ENCODE results near the gene LNPEP. TPM values are rescaled to one million over a fixed set of nuclear protein-coding genes. Genes with fewer than 3 reads are reported as not detected.

Gene LNPEP
- total RNA-seq, 1 experiment from 2014 or later = 6.4 TPM

DNA sequence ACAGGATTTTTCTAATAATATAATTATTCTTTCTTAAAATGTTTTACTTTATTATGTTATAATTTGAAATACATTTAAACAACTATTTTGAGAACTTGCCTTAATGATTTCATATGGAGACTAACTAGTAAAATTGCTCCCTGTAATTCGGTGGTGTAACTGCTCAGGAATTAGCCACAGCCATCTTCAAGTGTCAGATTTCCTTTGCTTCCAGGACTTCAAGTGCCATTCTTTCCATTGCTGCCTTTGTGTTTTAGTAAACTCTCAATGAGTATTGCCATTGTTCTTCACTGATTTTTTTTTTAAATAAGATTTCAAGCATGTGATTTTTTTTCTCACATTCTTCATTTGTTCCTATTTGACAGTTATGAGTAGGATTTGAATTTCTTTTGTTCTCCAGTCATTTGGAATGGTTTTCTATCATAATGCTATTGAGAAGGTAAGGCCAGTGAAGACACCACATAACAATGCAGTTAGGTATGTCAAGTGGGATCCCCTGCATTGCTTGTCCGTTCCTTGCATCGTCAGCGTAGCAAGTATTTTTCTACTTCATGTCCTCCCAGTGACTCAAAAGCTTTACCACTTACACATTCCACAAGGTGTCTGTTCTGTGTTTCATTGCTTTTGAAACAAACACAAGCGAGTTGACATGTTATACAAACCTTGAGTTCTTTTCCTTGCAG, 83.7 kb downstream of the LNPEP start:
- Mint-ChIP-seq H3K36me3 (no peaks in the 10 kb centered on the region), H3K27ac (peak overlapping the region; percentile 51; the same call in 1 of the 2 replicates), H3K4me1 (peaks cover 13% of the 10 kb centered on the region), H3K4me3 (no peak overlapping the region), H3K9me3 (no peaks in the 10 kb centered on the region), H3K27me3 (ENCODE audit: low read depth) (no peaks in the 10 kb centered on the region)
- ChIA-PET CTCF (interaction anchor here (1.4 kb wide), 1 partner anchor 123 kb away, joined by 4 read pairs; the partner anchor contains the start of gene LIX1), POLR2A (no interaction called here)
- TF ChIP-seq HMGA2 (CRISPR knock-in tag; IDR thresholded peaks at IDR 0.05) = 0 out of 2 replicates have a peak, but pooled peaks have one; percentile 29
- TF ChIP-seq, protein P1, sequence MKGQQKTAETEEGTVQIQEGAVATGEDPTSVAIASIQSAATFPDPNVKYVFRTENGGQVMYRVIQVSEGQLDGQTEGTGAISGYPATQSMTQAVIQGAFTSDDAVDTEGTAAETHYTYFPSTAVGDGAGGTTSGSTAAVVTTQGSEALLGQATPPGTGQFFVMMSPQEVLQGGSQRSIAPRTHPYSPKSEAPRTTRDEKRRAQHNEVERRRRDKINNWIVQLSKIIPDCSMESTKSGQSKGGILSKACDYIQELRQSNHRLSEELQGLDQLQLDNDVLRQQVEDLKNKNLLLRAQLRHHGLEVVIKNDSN (CRISPR knock-in tag; IDR thresholded peaks at IDR 0.05) = no peak
- TF ChIP-seq, protein P2, sequence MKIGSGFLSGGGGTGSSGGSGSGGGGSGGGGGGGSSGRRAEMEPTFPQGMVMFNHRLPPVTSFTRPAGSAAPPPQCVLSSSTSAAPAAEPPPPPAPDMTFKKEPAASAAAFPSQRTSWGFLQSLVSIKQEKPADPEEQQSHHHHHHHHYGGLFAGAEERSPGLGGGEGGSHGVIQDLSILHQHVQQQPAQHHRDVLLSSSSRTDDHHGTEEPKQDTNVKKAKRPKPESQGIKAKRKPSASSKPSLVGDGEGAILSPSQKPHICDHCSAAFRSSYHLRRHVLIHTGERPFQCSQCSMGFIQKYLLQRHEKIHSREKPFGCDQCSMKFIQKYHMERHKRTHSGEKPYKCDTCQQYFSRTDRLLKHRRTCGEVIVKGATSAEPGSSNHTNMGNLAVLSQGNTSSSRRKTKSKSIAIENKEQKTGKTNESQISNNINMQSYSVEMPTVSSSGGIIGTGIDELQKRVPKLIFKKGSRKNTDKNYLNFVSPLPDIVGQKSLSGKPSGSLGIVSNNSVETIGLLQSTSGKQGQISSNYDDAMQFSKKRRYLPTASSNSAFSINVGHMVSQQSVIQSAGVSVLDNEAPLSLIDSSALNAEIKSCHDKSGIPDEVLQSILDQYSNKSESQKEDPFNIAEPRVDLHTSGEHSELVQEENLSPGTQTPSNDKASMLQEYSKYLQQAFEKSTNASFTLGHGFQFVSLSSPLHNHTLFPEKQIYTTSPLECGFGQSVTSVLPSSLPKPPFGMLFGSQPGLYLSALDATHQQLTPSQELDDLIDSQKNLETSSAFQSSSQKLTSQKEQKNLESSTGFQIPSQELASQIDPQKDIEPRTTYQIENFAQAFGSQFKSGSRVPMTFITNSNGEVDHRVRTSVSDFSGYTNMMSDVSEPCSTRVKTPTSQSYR (CRISPR knock-in tag; IDR thresholded peaks at IDR 0.05) = no peak
- TF ChIP-seq, protein P3, sequence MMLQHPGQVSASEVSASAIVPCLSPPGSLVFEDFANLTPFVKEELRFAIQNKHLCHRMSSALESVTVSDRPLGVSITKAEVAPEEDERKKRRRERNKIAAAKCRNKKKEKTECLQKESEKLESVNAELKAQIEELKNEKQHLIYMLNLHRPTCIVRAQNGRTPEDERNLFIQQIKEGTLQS (CRISPR knock-in tag; conservative IDR thresholded peaks at IDR 0.05) = no peak
- TF ChIP-seq, protein P4, sequence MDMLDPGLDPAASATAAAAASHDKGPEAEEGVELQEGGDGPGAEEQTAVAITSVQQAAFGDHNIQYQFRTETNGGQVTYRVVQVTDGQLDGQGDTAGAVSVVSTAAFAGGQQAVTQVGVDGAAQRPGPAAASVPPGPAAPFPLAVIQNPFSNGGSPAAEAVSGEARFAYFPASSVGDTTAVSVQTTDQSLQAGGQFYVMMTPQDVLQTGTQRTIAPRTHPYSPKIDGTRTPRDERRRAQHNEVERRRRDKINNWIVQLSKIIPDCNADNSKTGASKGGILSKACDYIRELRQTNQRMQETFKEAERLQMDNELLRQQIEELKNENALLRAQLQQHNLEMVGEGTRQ (CRISPR knock-in tag; IDR thresholded peaks at IDR 0.05) = no peak
- DNase-seq (ENCODE audit: low spot score) (no peak), ATAC-seq (peak; percentile 43; the same call in 1 of the 2 replicates)

DNA sequence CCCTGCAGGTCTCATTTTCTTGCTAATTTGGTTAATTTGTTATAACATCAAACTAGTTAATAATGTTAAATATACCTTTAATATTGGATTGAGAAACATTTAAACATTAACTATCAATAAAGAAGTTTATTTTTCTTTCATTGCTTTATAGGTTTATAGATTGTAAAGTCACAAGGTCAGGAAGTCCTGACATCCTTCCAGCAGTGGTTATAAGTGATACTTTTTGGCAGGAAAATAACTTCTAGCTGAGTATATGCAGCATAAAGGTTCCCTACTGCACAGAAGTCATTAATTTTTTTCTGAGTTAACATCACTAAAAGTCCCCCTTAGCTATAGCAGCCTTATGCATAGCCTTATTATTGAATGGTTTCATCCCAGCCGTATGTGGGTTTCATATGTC, 85.5 kb downstream of the LNPEP start:
- ChIA-PET POLR2A (no interaction called here), CTCF (interaction anchor here (0.6 to 1.3 kb wide), 2 partner anchors 13 to 152 kb away, joined by 3 to 4 read pairs; no protein-coding TSS in a partner anchor)
- Mint-ChIP-seq H3K27ac (no peak overlapping the region), H3K27me3 (ENCODE audit: low read depth) (no peaks in the 10 kb centered on the region), H3K4me1 (peaks cover 6% of the 10 kb centered on the region), H3K36me3 (no peaks in the 10 kb centered on the region), H3K4me3 (no peak overlapping the region), H3K9me3 (no peaks in the 10 kb centered on the region)
- TF ChIP-seq ZNF423 (CRISPR knock-in tag; IDR thresholded peaks at IDR 0.05) = no peak
- TF ChIP-seq, protein P4 (CRISPR knock-in tag; IDR thresholded peaks at IDR 0.05) = no peak
- no peak for TF ChIP-seq IRF2 (CRISPR knock-in tag; IDR thresholded peaks at IDR 0.05; ENCODE audit: borderline replicate concordance, low read depth)
- TF ChIP-seq, protein P5, sequence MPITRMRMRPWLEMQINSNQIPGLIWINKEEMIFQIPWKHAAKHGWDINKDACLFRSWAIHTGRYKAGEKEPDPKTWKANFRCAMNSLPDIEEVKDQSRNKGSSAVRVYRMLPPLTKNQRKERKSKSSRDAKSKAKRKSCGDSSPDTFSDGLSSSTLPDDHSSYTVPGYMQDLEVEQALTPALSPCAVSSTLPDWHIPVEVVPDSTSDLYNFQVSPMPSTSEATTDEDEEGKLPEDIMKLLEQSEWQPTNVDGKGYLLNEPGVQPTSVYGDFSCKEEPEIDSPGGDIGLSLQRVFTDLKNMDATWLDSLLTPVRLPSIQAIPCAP (CRISPR knock-in tag; IDR thresholded peaks at IDR 0.05) = no peak
- TF ChIP-seq, protein P6, sequence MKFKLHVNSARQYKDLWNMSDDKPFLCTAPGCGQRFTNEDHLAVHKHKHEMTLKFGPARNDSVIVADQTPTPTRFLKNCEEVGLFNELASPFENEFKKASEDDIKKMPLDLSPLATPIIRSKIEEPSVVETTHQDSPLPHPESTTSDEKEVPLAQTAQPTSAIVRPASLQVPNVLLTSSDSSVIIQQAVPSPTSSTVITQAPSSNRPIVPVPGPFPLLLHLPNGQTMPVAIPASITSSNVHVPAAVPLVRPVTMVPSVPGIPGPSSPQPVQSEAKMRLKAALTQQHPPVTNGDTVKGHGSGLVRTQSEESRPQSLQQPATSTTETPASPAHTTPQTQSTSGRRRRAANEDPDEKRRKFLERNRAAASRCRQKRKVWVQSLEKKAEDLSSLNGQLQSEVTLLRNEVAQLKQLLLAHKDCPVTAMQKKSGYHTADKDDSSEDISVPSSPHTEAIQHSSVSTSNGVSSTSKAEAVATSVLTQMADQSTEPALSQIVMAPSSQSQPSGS (CRISPR knock-in tag; IDR thresholded peaks at IDR 0.05; ENCODE audit: borderline replicate concordance, low read depth) = no peak
- no peak for TF ChIP-seq NR2C2 (CRISPR knock-in tag; IDR thresholded peaks at IDR 0.05)
- TF ChIP-seq FOXP1 (CRISPR knock-in tag; IDR thresholded peaks at IDR 0.05; ENCODE audit: borderline replicate concordance) = no peak
- no peak for TF ChIP-seq NR1H2 (CRISPR knock-in tag; IDR thresholded peaks at IDR 0.05)
- TF ChIP-seq, protein P7, sequence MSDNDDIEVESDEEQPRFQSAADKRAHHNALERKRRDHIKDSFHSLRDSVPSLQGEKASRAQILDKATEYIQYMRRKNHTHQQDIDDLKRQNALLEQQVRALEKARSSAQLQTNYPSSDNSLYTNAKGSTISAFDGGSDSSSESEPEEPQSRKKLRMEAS (CRISPR knock-in tag; IDR thresholded peaks at IDR 0.05) = no peak
- TF ChIP-seq, protein P8, sequence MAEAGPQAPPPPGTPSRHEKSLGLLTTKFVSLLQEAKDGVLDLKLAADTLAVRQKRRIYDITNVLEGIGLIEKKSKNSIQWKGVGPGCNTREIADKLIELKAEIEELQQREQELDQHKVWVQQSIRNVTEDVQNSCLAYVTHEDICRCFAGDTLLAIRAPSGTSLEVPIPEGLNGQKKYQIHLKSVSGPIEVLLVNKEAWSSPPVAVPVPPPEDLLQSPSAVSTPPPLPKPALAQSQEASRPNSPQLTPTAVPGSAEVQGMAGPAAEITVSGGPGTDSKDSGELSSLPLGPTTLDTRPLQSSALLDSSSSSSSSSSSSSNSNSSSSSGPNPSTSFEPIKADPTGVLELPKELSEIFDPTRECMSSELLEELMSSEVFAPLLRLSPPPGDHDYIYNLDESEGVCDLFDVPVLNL (CRISPR knock-in tag; IDR thresholded peaks at IDR 0.05; ENCODE audit: borderline replicate concordance, low read depth) = no peak
- TF ChIP-seq NFE2L1 (CRISPR knock-in tag; IDR thresholded peaks at IDR 0.05) = no peak
- TF ChIP-seq CREM (CRISPR knock-in tag; IDR thresholded peaks at IDR 0.05) = no peak
- TF ChIP-seq GABPB1 (CRISPR knock-in tag; IDR thresholded peaks at IDR 0.05) = no peak
- no peak for TF ChIP-seq TP53 (CRISPR knock-in tag; IDR thresholded peaks at IDR 0.05)
- TF ChIP-seq KAT7 (CRISPR knock-in tag; IDR thresholded peaks at IDR 0.05; ENCODE audit: borderline replicate concordance) = no peak
- TF ChIP-seq ZNF138 (CRISPR knock-in tag; conservative IDR thresholded peaks at IDR 0.05) = no peak
- no peak for TF ChIP-seq ZBTB21 (CRISPR knock-in tag; IDR thresholded peaks at IDR 0.05; ENCODE audit: borderline replicate concordance)
- no peak for TF ChIP-seq SOX15 (CRISPR knock-in tag; IDR thresholded peaks at IDR 0.05)
- TF ChIP-seq, protein P9, sequence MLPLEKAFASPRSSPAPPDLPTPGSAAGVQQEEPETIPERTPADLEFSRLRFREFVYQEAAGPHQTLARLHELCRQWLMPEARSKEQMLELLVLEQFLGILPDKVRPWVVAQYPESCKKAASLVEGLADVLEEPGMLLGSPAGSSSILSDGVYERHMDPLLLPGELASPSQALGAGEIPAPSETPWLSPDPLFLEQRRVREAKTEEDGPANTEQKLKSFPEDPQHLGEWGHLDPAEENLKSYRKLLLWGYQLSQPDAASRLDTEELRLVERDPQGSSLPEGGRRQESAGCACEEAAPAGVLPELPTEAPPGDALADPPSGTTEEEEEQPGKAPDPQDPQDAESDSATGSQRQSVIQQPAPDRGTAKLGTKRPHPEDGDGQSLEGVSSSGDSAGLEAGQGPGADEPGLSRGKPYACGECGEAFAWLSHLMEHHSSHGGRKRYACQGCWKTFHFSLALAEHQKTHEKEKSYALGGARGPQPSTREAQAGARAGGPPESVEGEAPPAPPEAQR (CRISPR knock-in tag; IDR thresholded peaks at IDR 0.05) = no peak
- TF ChIP-seq SP1 (CRISPR knock-in tag; conservative IDR thresholded peaks at IDR 0.05) = no peak
- DNase-seq (ENCODE audit: low spot score) (no peak), ATAC-seq (no peak)

Measured in WTC11 (cell line).